ENCODE results near the gene RTN4RL1.

- TF ChIP-seq, protein P1, sequence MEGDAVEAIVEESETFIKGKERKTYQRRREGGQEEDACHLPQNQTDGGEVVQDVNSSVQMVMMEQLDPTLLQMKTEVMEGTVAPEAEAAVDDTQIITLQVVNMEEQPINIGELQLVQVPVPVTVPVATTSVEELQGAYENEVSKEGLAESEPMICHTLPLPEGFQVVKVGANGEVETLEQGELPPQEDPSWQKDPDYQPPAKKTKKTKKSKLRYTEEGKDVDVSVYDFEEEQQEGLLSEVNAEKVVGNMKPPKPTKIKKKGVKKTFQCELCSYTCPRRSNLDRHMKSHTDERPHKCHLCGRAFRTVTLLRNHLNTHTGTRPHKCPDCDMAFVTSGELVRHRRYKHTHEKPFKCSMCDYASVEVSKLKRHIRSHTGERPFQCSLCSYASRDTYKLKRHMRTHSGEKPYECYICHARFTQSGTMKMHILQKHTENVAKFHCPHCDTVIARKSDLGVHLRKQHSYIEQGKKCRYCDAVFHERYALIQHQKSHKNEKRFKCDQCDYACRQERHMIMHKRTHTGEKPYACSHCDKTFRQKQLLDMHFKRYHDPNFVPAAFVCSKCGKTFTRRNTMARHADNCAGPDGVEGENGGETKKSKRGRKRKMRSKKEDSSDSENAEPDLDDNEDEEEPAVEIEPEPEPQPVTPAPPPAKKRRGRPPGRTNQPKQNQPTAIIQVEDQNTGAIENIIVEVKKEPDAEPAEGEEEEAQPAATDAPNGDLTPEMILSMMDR (IDR thresholded peaks at IDR 0.05): no peak
- no peak for TF ChIP-seq POLR2A (IDR thresholded peaks at IDR 0.05)
Observed at GRCh38 chr17:1894753-1895339, 130.3 kb downstream of the RTN4RL1 start.
